GM23338 (cell line): ENCODE results near the gene PFKP. TPM values are rescaled to one million over a fixed set of nuclear protein-coding genes. Genes with fewer than 3 reads are reported as not detected.

ENCODE experiments used
- ATAC-seq: fragments of 200-7000 bp; cut with Tn5 transposase; 3 replicates; pipeline ENCODE4 v1.9.1; 2020
- DNase-seq: peaks from one replicate; pipeline ENCODE4 v3.0.0-alpha.2; 2015; ENCODE audit warnings: low spot score
- H2AFZ ChIP-seq: fragments of 200-600 bp; sonication (generic); 2 replicates; pipeline ENCODE4 v1.8.0; 2016; ENCODE audit warnings: antibody characterized with exemption, mild to moderate bottlenecking, moderate library complexity
- H3F3A ChIP-seq: fragments of 200-600 bp; sonication (generic); replicated peaks from 2 replicates; pipeline ENCODE4 v1.8.0; 2017; ENCODE audit warnings: antibody characterized with exemption, mixed run types, low read depth
- H3K27ac ChIP-seq: fragments of 200-600 bp; sonication (generic); 2 replicates; pipeline ENCODE4 v1.6.1; 2016; ENCODE audit warnings: low read depth
- H3K27me3 ChIP-seq: fragments of 200-600 bp; sonication (generic); 2 replicates; pipeline ENCODE4 v1.8.0; 2016; ENCODE audit warnings: mild to moderate bottlenecking, mixed run types, moderate library complexity; ENCODE audit not compliant: insufficient read depth
- H3K36me3 ChIP-seq: fragments of 200-600 bp; sonication (generic); 2 replicates; pipeline ENCODE4 v1.8.0; 2016; ENCODE audit warnings: mild to moderate bottlenecking; ENCODE audit not compliant: insufficient read depth
- H3K4me1 ChIP-seq: fragments of 200-600 bp; sonication (generic); 2 replicates; pipeline ENCODE4 v1.8.0; 2016; ENCODE audit warnings: mild to moderate bottlenecking, moderate library complexity; ENCODE audit not compliant: insufficient read depth
- H3K4me2 ChIP-seq: fragments of 200-600 bp; sonication (generic); 2 replicates; pipeline ENCODE4 v1.7.1; 2017; ENCODE audit warnings: mixed run types
- H3K4me3 ChIP-seq: fragments of 200-600 bp; sonication (generic); 2 replicates; pipeline ENCODE4 v1.6.1; 2016; ENCODE audit warnings: mixed run types
- H3K79me2 ChIP-seq: fragments of 200-600 bp; sonication (generic); replicated peaks from 2 replicates; pipeline ENCODE4 v1.8.0; 2017; ENCODE audit warnings: mild to moderate bottlenecking; ENCODE audit not compliant: insufficient read depth
- H3K9me2 ChIP-seq: fragments of 200-600 bp; sonication (generic); 2 replicates; pipeline ENCODE4 v1.8.0; 2017; ENCODE audit not compliant: insufficient read depth
- H4K20me1 ChIP-seq: fragments of 200-600 bp; sonication (generic); replicated peaks from 2 replicates; pipeline ENCODE4 v1.8.0; 2017; ENCODE audit warnings: mild to moderate bottlenecking; ENCODE audit not compliant: insufficient read depth
- H3K27ac Mint-ChIP-seq: 2 replicates; pipeline ENCODE4 v1.8.0; 2020; ENCODE audit warnings: inconsistent platforms, mild to moderate bottlenecking, moderate library complexity, mixed read lengths
- H3K27me3 Mint-ChIP-seq: 3 replicates; pipeline ENCODE4 v1.8.0; 2022; ENCODE audit warnings: low read depth, mild to moderate bottlenecking, moderate library complexity, mixed read lengths, inconsistent platforms; ENCODE audit not compliant: insufficient read depth, poor library complexity
- H3K36me3 Mint-ChIP-seq: 3 replicates; pipeline ENCODE4 v1.8.0; 2021; ENCODE audit warnings: low read depth, mild to moderate bottlenecking, inconsistent platforms, moderate library complexity, mixed read lengths
- H3K4me1 Mint-ChIP-seq: 3 replicates; pipeline ENCODE4 v1.8.0; 2020; ENCODE audit warnings: mild to moderate bottlenecking, inconsistent platforms, mixed read lengths
- H3K4me3 Mint-ChIP-seq: 3 replicates; pipeline ENCODE4 v1.8.0; 2021; ENCODE audit warnings: moderate library complexity, mild to moderate bottlenecking, inconsistent platforms, mixed read lengths
- H3K9me3 Mint-ChIP-seq: 3 replicates; pipeline ENCODE4 v1.8.0; 2020; ENCODE audit warnings: moderate library complexity, mild to moderate bottlenecking, inconsistent platforms, mixed read lengths
- EZH2 ChIP-seq: fragments of 200-600 bp; sonication (generic); IDR thresholded peaks from one replicate; pipeline ENCODE4 v1.8.0; 2017; ENCODE audit warnings: antibody characterized with exemption, mild to moderate bottlenecking, low read depth; ENCODE audit not compliant: unreplicated experiment
- EZH2phosphoT487 ChIP-seq: fragments of 200-600 bp; sonication (generic); IDR thresholded peaks from one replicate; pipeline ENCODE4 v1.8.1; 2018; ENCODE audit warnings: antibody characterized with exemption; ENCODE audit not compliant: unreplicated experiment
- JUNB ChIP-seq: IDR thresholded peaks from one replicate; pipeline ENCODE4 v1.6.1; 2016; ENCODE audit warnings: antibody characterized with exemption; ENCODE audit not compliant: unreplicated experiment
- NANOG ChIP-seq: IDR thresholded peaks from 2 replicates; pipeline ENCODE4 v1.6.1; 2016; ENCODE audit warnings: antibody characterized with exemption, borderline replicate concordance
- STAT1 ChIP-seq: IDR thresholded peaks from one replicate; pipeline ENCODE4 v1.6.1; 2016; ENCODE audit warnings: antibody characterized with exemption; ENCODE audit not compliant: unreplicated experiment
- ZNF114 ChIP-seq: fragments of 250-450 bp; sonication (Bioruptor Pico); IDR thresholded peaks from 2 replicates; pipeline ENCODE4 v1.5.0; 2020; ENCODE audit warnings: mild to moderate bottlenecking, moderate library complexity
- ZNF331 ChIP-seq: fragments of 250-450 bp; sonication (Bioruptor Pico); IDR thresholded peaks from 2 replicates; pipeline ENCODE4 v1.5.0; 2020; ENCODE audit warnings: low read depth, mild to moderate bottlenecking, moderate library complexity
- polyA plus RNA-seq: library from polyadenylated mRNA; unstranded; fragments of >200 nt; fragmentation: Nextera tagmentation; extraction: Ambion mirVana; gene quantifications from 2 replicates; pipeline ENCODE4 v1.2.1, GENCODE V29; 2016
- total RNA-seq: library from RNA; depleted of rRNA; stranded (reverse); fragments of >200 nt; shearing (Covaris generic); gene quantifications from 2 replicates; pipeline ENCODE4 v1.2.3, GENCODE V29; 2014
- TF ChIP-seq, protein P1 (sequence below): IDR thresholded peaks from 2 replicates; pipeline ENCODE4 v1.6.1; 2016; ENCODE audit warnings: antibody characterized with exemption
- TF ChIP-seq, protein P2 (sequence below), 2 experiments: fragments of 200-600 bp in 1 of 2; sonication (generic) in 1 of 2; conservative IDR thresholded peaks; 2 replicates each; pipeline versions ENCODE4 v1.5.1 to v1.6.1; 2016 to 2017; ENCODE audit warnings: antibody characterized with exemption in 2 of 2, low read depth in 2 of 2, mild to moderate bottlenecking in 2 of 2, moderate library complexity in 1 of 2
- TF ChIP-seq, protein P3 (sequence below): fragments of 250-450 bp; sonication (Bioruptor Pico); IDR thresholded peaks from 2 replicates; pipeline ENCODE4 v1.5.0; 2020; ENCODE audit warnings: mild to moderate bottlenecking, moderate library complexity
- TF ChIP-seq, protein P4 (sequence below): IDR thresholded peaks from one replicate; pipeline ENCODE4 v1.6.1; 2018; ENCODE audit warnings: antibody characterized with exemption; ENCODE audit not compliant: unreplicated experiment

The PFKP gene
- total and polyA plus RNA-seq, 2 experiments from 2014 or later, result 56.3 to 120 TPM

DNA sequence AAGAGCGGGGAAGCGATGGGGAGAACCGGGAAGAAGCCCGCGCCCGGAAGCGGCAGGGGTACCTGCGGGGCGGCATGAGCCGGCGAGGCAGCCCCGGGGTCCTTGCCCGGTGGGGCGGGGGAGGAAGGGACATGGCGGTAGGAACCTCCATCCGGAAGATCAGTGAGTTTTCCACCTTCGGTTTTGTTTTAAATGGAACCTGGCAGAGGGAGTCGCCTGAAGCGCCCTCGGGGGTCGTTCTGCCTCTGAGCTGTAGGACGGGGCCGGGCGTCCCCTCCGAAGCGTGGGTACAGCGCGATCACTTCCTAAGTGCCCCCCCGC is 471 bp downstream of the PFKP start:
- Histone ChIP-seq H3K27me3 (peaks cover 23% of the 10 kb centered on the region), H3F3A (no peaks in the 10 kb centered on the region), H3K9me2 (no peaks in the 10 kb centered on the region), H3K4me1 (peaks cover 22% of the 10 kb centered on the region), H4K20me1 (peaks cover 15% of the 10 kb centered on the region), H3K27ac (no peak overlapping the region), H2AFZ (peak overlapping the region; percentile 43; the same call in 1 of the 2 replicates), H3K36me3 (peaks cover 4% of the 10 kb centered on the region; the same call in 1 of the 2 replicates), H3K79me2 (peaks cover 39% of the 10 kb centered on the region), H3K4me3 (peak overlapping the region; percentile 94), H3K4me2 (peak overlapping the region; percentile 91)
- Mint-ChIP-seq H3K4me1 (peaks cover 30% of the 10 kb centered on the region), H3K36me3 (peaks cover 36% of the 10 kb centered on the region), H3K9me3 (no peaks in the 10 kb centered on the region), H3K27ac (no peak overlapping the region), H3K27me3 (peaks cover 33% of the 10 kb centered on the region), H3K4me3 (peak overlapping the region; percentile 83)
- peak; percentile 7 for ATAC-seq
- peak; percentile 47 for DNase-seq
- TF ChIP-seq EZH2, result no peak
- TF ChIP-seq EZH2phosphoT487, result no peak
- TF ChIP-seq STAT1, result no peak
- TF ChIP-seq NANOG, result no peak
- no peak for TF ChIP-seq ZNF331 (CRISPR knock-in tag)
- TF ChIP-seq, protein P1, sequence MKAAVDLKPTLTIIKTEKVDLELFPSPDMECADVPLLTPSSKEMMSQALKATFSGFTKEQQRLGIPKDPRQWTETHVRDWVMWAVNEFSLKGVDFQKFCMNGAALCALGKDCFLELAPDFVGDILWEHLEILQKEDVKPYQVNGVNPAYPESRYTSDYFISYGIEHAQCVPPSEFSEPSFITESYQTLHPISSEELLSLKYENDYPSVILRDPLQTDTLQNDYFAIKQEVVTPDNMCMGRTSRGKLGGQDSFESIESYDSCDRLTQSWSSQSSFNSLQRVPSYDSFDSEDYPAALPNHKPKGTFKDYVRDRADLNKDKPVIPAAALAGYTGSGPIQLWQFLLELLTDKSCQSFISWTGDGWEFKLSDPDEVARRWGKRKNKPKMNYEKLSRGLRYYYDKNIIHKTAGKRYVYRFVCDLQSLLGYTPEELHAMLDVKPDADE, result no peak
- no peak for TF ChIP-seq ZNF114 (CRISPR knock-in tag)
- TF ChIP-seq, protein P2, sequence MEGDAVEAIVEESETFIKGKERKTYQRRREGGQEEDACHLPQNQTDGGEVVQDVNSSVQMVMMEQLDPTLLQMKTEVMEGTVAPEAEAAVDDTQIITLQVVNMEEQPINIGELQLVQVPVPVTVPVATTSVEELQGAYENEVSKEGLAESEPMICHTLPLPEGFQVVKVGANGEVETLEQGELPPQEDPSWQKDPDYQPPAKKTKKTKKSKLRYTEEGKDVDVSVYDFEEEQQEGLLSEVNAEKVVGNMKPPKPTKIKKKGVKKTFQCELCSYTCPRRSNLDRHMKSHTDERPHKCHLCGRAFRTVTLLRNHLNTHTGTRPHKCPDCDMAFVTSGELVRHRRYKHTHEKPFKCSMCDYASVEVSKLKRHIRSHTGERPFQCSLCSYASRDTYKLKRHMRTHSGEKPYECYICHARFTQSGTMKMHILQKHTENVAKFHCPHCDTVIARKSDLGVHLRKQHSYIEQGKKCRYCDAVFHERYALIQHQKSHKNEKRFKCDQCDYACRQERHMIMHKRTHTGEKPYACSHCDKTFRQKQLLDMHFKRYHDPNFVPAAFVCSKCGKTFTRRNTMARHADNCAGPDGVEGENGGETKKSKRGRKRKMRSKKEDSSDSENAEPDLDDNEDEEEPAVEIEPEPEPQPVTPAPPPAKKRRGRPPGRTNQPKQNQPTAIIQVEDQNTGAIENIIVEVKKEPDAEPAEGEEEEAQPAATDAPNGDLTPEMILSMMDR (conservative IDR thresholded peaks at IDR 0.05; ENCODE audit: low read depth in 2 of 2), result no peak
- TF ChIP-seq, protein P3, sequence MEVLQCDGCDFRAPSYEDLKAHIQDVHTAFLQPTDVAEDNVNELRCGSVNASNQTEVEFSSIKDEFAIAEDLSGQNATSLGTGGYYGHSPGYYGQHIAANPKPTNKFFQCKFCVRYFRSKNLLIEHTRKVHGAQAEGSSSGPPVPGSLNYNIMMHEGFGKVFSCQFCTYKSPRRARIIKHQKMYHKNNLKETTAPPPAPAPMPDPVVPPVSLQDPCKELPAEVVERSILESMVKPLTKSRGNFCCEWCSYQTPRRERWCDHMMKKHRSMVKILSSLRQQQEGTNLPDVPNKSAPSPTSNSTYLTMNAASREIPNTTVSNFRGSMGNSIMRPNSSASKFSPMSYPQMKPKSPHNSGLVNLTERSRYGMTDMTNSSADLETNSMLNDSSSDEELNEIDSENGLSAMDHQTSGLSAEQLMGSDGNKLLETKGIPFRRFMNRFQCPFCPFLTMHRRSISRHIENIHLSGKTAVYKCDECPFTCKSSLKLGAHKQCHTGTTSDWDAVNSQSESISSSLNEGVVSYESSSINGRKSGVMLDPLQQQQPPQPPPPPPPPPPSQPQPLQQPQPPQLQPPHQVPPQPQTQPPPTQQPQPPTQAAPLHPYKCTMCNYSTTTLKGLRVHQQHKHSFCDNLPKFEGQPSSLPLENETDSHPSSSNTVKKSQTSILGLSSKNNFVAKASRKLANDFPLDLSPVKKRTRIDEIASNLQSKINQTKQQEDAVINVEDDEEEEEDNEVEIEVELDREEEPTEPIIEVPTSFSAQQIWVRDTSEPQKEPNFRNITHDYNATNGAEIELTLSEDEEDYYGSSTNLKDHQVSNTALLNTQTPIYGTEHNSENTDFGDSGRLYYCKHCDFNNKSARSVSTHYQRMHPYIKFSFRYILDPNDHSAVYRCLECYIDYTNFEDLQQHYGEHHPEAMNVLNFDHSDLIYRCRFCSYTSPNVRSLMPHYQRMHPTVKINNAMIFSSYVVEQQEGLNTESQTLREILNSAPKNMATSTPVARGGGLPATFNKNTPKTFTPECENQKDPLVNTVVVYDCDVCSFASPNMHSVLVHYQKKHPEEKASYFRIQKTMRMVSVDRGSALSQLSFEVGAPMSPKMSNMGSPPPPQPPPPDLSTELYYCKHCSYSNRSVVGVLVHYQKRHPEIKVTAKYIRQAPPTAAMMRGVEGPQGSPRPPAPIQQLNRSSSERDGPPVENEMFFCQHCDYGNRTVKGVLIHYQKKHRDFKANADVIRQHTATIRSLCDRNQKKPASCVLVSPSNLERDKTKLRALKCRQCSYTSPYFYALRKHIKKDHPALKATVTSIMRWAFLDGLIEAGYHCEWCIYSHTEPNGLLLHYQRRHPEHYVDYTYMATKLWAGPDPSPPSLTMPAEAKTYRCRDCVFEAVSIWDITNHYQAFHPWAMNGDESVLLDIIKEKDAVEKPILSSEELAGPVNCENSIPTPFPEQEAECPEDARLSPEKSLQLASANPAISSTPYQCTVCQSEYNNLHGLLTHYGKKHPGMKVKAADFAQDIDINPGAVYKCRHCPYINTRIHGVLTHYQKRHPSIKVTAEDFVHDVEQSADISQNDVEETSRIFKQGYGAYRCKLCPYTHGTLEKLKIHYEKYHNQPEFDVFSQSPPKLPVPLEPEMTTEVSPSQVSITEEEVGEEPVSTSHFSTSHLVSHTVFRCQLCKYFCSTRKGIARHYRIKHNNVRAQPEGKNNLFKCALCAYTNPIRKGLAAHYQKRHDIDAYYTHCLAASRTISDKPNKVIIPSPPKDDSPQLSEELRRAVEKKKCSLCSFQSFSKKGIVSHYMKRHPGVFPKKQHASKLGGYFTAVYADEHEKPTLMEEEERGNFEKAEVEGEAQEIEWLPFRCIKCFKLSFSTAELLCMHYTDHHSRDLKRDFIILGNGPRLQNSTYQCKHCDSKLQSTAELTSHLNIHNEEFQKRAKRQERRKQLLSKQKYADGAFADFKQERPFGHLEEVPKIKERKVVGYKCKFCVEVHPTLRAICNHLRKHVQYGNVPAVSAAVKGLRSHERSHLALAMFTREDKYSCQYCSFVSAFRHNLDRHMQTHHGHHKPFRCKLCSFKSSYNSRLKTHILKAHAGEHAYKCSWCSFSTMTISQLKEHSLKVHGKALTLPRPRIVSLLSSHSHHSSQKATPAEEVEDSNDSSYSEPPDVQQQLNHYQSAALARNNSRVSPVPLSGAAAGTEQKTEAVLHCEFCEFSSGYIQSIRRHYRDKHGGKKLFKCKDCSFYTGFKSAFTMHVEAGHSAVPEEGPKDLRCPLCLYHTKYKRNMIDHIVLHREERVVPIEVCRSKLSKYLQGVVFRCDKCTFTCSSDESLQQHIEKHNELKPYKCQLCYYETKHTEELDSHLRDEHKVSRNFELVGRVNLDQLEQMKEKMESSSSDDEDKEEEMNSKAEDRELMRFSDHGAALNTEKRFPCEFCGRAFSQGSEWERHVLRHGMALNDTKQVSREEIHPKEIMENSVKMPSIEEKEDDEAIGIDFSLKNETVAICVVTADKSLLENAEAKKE (CRISPR knock-in tag), result no peak
- TF ChIP-seq JUNB, result no peak
- TF ChIP-seq, protein P4, sequence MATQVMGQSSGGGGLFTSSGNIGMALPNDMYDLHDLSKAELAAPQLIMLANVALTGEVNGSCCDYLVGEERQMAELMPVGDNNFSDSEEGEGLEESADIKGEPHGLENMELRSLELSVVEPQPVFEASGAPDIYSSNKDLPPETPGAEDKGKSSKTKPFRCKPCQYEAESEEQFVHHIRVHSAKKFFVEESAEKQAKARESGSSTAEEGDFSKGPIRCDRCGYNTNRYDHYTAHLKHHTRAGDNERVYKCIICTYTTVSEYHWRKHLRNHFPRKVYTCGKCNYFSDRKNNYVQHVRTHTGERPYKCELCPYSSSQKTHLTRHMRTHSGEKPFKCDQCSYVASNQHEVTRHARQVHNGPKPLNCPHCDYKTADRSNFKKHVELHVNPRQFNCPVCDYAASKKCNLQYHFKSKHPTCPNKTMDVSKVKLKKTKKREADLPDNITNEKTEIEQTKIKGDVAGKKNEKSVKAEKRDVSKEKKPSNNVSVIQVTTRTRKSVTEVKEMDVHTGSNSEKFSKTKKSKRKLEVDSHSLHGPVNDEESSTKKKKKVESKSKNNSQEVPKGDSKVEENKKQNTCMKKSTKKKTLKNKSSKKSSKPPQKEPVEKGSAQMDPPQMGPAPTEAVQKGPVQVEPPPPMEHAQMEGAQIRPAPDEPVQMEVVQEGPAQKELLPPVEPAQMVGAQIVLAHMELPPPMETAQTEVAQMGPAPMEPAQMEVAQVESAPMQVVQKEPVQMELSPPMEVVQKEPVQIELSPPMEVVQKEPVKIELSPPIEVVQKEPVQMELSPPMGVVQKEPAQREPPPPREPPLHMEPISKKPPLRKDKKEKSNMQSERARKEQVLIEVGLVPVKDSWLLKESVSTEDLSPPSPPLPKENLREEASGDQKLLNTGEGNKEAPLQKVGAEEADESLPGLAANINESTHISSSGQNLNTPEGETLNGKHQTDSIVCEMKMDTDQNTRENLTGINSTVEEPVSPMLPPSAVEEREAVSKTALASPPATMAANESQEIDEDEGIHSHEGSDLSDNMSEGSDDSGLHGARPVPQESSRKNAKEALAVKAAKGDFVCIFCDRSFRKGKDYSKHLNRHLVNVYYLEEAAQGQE, result no peak
